HG03159 (cell line): ENCODE results near the gene SP5.
"Not testable (repeated sequence)": the region's sequence is repeated elsewhere in the genome, so short reads cannot be mapped to it uniquely, and the experiment has no call there.

Experiments used
- ATAC-seq: cut with Tn5 transposase; IDR thresholded peaks from one replicate; pipeline ENCODE4 v1.9.1; 2021; ENCODE audit warnings: mild to moderate bottlenecking, moderate library complexity; ENCODE audit not compliant: unreplicated experiment

The SP5 gene

DNA sequence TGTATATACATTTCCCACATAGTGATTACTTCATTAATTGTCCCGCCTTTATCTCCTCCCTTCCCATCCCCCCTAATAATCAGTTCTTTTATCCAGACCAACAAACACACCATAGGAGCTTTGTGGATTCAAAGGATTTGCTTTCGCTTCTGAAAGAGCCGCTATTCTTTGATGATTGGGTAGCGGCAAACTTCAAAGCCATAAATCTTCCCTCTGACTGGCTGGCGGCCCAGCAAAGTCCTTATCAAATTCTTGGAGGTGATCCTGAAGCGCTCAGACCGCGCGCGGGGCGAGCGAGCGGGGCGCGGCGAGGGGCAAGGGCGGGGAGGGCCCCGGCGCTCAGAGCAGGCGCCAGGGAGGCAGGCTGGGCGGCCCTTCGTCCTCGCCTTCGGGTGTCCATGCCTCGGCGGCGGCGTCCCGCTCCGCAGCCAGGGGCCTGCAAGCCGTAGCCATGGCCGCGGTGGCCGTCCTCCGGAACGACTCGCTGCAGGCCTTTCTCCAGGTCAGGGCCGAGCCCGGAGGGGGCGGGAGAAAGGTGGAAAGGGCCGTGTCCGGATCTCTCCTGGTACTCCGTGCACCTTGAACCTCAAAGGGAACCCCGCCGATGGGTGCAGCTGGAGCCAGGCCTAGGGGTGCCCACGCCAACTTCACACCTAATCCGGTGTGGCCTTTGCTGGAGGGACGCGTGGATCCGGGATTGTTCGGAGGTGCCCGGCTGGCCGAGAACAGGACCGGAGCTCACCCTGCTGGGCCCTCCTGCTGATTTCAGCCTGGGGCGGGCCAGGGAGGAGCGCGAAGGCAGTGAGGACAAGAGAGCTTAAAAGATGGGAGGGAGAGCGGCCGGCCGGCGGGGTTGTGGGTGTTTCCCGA is at the start of gene SP5:
Gene SP5 (plus strand): TSS at position 276 of the 870 bp plus-strand sequence. CDS start 176 bp downstream, at position 452.
- no peak for ATAC-seq

DNA sequence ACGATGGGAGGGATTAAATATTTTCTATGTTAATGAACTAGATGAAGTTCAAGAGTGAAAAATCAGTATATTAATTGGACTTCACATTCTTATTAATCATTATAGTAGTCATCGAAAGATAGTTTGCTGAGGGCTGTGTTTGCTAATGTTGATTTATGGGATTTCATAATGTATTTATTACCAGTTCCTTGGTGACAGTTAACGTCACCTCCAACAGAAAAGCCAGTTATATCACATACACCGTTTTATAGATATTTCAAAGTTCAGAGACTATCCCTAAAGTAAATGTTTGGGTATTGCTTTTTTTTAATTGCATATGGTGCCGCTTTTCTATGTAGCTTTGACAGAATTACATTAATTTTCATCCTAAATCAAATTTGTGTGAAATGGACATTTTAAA is 49.4 kb upstream of the SP5 start:
- no peak for ATAC-seq

DNA sequence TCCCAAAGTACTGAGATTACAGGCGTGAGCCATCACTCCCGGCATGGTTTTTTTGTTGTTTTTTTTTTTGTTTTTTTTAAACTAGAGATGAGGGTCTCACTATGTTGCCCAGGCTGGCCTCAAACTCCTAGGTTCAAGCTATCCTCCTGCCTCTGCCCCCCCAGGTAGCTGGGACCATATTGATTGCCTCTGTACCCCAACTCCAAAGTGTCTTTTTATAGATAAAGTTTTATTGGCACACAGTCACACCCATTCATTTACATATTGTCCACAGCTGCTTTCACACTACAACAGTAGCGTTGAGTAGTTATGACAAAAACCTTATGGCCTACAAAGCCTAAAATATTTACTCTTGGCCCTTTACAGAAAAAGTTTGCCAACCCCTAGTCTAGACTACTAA is 45.2 kb upstream of the SP5 start:
- ATAC-seq, result no peak

DNA sequence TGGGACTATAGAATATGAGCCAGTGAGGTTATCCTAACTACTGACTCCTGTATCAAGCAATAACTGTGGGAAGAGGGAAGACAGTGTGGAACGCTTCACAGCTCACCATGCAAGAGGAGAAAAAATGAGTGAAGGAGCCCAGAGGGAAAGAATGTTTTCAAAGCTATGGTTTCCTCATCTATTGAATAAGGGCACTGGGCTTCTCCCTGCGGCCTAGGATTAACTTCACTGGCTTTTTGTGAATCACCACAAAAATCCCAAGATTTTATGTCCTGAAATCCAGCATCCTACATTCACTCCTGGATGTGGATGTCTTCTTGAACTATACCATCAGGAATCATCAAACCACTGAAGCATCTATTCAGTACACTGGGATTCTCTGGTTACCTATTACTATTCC is 44.5 kb upstream of the SP5 start:
- no peak for ATAC-seq

DNA sequence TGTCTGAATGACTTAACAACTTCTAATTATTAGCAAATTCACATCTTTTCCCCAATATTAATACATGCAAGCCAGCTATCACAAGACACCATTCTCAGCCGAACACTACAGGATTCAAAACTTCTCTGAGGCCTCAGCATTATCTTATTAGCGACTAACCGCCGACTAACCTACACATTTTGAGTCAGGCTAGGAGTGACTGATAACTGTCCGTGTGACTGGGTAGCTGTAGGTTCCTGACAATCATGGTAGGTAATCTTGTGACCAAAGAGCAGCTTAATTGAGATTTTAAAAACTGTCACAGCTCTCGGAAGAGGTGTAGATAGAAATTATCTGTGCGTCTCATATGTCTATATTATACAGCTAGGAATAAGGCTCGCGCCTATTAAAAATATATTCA is 44.1 kb upstream of the SP5 start:
- ATAC-seq, result no peak

DNA sequence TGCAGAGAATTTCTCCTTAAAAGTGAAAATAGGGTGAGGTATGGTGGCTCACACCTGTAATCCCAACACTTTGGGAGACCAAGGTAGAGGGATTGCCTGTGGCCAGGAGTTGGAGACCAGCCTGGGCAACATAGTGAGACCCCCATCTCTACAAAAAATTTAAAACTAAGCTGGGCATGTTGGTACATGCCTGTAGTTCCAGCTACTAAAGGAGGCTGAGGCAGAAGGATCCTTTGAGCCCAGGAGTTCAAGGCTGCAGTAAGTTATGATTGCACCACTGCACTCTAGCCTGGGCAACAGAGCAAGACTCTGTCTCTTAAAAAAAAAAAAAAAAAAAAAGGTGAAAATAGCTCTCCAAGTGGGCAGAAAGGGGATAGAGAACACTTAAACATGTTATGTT is 40.9 kb upstream of the SP5 start:
- ATAC-seq, result not testable (repeated sequence)

DNA sequence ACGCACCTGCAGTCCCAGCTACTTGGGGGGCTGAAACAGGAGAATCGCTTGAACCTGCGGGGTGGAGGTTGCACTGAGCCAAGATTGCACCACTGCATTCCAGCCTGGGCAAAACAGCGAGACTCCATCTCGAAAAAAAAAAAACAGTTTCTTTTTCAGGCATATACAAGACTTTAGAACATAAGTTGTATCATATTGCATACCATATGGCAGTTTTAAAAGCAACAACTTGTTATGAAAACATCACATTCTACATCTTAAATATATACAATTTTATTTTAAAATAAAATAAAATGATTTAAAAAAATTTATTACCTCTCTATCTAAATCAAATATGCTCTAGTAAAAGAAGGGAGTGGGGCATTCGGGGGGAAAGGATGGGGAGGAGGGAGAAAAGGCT is 39.4 kb upstream of the SP5 start:
- no peak for ATAC-seq

DNA sequence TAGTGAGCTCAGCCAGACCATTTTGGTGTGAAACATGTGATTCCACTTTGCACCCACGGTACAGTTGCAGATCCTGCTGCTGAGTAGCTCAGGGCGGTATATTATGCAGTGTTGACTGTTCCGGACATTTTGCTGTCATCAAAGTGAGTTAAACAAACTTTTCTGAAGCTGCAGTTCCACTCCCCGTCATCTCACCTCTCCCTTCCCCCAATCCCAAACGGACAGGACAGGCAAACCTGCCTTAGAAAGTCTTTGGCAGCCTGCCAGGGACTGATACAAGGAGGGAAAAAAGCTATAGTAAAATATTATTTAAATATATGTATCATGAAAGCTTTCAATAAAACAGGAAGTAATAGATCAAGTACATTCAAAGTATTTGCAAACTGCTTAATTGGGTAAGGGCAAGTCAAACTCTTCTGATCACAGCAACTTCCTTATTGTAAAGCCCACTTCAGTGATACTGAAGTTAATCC is 35.5 kb upstream of the SP5 start:
- no peak for ATAC-seq

DNA sequence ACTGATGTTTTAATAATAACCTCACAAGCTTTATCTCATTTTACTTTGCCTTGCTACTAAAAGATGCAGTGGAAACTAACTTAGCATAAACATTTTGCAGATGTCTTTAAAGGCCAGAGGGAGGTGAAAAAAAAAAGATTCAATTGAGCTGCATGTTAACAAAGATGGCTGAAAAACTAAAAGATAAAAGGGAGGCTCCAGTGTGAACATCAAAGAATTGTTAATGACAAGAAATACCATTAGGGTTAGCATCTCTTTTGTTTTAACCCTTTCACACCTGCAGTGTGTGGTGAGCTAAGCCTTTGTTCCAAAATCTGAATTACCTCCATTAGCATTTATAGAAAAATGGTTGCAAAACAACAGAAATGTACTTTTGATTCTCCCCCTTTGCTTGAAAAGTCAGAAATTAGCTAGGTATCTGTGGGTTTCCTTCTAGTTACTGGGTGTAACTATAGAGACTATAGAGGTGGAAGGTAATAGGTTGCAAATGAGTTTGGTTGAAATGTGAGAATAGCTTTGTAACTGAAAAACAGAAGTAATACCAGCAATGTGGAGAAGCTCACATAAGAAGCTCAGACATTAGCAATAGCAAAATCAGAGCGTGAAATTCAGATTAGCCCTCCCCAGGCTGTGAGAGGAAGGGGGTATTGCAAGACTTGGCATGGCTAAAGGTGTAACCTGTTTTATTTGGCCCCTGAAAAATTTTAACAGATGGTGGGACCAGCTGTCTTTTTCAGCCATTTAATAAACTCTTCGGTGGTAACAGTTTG is 34.8 kb upstream of the SP5 start:
- ATAC-seq, result peak; percentile 89

DNA sequence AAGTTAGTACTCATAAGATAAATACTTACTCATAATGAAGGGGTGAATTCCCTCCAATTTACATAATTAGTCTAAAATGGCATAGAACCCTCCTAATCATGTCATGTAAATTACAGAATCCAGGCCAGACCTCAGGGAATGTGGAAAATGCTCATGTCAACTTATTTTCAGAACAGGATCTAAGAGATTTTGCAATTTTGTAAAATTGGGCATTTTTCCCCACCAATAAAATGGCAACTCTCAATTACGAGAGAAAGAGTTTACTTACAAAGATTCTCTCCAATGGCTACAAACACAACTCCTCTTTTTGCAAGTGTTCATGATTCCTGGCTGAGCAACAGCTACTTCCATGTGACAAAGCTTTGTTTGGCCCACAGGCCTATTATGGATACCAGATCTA is 33.8 kb upstream of the SP5 start:
- no peak for ATAC-seq

DNA sequence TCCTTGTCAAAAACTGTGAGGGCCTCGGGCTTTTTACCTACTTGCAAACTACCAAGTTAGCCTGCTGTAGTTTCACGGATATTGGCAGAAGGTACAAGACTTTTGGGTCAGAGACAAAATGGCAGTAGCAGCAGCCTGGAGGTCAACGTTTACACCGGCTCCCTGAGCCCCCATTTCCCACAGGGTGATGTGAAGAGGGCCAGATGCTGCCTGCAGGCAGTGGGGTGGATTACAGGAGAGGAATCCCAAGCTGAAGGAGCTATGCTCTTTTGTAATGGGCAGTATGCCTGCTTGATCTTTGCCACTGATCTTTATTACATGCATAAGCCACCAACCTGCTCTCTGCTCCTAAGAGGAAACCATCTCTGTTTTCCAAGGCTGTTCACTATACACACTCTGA is 29.5 kb upstream of the SP5 start:
- no peak for ATAC-seq

DNA sequence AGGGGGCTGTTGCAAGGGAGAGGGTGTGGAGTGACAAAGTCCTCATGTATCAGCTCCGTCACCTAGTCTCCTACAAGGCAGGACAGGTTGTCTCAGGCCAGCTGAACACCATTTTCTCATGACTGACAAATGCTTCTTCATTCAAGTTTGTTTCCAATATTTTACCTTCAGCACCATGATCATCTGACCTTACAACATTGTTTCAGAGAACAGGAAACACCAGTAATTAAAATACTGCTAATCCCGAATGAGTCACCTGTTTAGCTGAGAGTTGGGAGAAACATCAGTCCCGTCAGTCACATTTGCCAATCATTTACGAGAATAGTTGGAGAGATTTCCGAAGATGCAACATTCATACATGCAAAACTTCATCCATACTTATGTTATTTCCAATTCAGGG is 25.7 kb upstream of the SP5 start:
- no peak for ATAC-seq

DNA sequence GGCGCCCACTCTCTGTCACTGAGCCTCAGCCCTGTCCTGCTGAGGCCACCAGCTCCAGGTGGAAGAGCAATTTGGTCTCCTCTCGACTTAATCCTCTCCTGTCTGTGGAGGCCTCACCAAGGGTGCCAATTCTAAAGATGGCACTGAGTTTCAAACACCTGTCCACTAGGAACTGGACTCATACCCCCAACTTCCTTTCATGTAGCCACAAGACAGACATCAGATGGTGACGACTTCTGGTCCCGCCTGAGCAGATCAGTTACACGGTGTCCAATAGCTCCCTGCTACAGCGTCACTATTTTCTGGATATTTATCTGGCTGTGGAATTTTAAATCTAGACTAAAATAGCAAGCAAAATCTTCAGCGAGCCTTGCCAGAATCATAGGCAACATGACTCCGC is 24.5 kb upstream of the SP5 start:
- ATAC-seq, result no peak

DNA sequence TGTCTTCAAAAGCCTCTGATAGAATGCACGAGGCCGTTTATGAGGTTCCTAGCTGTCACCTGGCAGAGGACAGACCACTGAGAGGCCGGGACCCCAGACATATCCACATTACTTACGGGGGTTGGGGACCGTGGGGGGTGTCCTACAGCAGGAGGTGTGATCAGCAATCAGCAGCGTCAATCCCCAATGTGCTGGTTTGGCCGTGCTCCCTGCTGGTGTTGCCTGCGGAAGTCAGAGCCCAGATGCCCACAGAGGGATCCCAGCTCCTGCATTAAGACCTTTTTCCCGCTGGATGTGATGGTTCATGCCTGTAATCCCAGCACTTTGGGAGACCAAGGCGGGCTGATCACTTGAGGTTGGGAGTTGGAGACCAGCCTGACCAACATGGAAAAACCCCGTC is 20.8 kb upstream of the SP5 start:
- ATAC-seq, result no peak

DNA sequence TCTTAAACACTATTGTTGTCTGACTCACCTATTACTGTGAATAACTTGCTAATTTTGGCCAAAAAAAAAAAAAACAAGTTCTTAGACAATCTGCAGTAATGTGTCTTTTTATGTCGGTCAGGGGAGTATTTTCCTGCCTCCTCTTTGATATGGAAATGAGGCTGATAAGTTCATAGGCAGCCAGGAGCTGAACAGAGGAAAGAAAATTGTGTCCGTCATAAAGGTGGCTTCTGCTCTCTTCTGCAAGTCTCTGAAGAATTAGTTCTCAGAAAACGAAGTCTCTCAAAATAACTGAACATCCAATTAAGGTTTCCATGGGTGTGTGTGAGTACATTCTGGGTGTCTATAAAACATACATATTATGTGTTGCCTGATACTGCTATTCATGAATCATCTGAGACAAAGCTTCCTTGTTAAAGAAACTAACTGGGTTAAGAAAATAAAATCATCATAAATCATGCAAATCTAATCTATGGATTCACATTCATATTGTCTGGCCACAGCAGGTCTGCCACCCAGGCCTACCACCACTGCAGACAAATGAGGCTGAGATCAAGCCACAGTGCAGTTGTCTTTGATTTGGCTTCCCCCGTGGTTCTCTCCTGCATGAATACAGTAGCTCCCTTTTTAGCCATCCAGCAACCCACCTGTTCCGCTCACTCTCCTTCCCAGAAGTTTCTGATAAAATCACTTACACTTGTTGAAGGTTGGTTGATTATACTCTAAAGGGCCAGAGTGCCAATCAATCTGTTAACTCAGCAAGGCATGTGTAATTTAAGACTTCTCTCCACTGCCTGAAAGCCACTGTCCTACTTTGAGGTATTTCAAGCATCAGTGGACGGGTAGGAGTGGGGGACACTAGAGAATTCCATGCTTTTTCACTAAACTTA is 19.4 kb upstream of the SP5 start:
- ATAC-seq, result no peak

DNA sequence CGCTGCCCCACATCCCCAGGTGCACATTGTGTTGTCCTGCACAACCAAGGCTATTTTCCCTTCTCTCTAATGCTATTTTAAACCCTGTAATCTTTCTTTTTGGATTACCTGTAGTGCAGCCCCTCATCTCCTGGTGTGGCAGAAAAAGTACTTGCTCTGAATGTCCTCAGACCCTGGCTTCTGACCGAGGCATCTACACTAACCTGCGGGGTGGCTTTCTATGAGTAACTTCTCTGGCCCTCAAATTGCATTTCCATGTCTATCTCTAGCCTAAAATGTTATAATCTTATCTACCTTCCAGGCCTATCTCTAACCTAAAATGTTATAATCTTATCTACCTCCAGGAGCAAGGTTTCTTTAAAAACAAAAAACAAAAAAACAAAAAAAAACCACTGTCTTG is 18.2 kb upstream of the SP5 start:
- no peak for ATAC-seq

DNA sequence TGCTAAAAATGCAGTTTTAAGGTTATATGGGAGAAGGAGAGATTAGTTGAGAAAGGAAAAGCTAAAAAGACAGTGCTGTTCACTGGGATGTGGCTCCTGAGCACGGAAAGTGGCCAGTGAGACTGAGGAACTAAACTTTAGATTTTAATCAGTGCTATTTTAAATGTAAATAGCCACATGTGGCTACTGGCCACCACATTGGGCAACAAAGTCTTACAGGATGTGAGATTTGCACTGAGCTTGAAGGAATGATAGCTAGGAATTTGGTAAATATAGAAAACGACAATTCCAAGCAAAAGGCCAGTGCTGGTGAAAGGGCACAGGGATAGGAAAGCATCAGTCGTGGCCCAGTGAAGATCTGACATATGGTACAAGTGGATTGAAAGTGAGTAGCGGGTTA is 14.1 kb upstream of the SP5 start:
- no peak for ATAC-seq

DNA sequence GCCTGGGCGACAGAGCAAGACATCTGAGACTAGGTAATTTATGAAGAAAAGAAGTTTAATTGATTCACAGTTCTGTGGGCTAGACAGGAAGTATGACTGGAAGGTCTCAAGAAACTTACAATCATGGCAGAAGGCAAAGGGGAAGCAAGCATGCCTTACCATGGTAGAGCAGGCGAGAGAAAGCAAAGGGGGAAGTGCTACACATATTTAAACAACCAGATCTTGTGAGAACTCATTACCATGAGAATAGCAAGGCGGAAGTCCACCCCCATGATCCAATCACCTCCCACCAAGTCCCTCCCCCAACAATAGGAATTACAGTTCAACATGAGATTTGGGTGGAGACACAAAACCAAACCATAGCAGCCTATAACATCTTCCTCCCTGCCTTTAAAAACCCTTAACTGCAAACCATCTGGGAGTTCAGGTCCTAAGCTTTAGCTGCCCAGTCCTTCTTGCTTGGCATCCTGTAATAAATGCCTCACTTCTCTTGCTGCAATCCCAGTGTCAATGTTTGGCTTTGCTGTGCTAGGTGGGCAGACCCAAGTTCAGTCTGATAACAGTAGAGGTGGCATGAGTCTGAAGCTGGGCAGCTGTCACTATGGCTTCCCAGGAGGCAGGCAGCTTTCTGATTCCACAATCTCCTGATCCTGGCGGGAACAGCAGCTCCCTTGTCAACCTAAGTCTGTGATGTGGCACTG is 11.2 kb upstream of the SP5 start:
- ATAC-seq, result no peak

DNA sequence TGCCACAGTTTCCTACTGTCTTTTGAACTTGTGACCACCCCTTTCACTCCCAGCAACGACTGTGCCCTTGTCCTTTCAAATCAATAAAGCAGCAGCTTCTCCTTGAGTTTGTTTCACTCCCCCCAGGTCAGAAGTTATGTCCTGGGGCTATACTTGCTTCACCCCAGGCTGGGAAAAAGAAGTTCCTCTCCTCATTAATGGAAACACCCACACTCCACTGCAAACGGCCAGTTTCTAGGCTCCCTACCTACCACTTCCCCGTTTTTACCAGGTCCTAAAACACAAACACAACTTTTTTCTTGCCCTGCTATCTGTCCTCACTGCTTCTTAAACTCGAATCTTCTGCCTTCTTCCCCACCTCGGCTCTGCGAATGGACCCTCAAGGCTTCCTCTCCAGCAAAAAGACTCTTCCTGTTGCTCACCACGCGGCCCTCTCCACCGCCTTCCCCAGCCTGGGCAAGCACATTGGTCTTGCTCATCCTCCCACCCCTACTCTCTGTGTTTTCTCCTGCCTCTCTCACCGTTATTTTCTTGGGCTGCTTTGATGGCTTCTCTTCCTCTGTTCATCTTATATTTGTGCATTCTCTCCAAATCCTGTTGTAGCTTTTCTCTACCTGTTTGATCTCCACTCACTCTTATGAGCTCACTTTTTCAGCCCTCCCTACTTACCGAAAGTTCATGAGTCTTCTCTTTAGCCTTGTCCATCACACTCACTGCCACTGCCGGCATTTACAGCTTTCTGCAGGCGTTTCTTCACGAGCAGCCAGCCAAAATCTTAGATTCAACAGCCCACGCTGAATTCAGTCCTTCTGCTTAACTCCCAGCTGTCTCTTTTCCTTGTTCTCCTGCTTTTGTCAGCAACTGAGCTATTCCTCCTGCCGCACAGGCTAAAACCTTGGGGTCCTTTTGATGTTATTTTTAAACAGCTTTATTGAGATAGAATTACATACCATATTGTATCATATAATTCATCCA is 7.0 kb upstream of the SP5 start:
- no peak for ATAC-seq
